ENCODE data around the gene IFNGR1. TPM values are rescaled to one million over a fixed set of nuclear protein-coding genes. Genes with fewer than 3 reads are reported as not detected.

The IFNGR1 gene
- total RNA-seq, 1 experiment from 2014 or later, result 94.4 TPM

DNA sequence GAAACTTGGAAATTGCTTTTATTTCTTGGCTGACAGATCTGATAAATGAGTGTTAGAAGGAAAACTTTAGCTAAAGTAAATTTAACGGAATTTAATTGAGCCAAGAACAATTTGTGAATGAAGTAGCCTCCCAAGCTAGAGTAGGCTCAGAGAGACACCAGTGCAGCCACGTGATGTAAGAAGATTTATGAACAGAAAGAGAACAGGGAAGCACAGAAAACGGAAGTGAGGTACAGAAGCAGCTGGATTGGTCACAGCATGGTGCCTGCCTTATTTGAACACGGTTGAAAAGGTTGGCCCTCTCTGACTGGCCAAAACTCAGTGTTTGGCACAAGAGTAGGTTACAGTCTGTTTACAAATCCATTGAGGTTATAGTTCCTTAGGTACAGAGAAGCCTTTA, 29.5 kb upstream of the IFNGR1 start:
- Histone ChIP-seq H3K27me3 (replicated peaks) (no peaks in the 10 kb centered on the region), H3K4me1 (replicated peaks) (no peaks in the 10 kb centered on the region), H3K4me3 (no peak overlapping the region), H3K9me3 (replicated peaks) (no peaks in the 10 kb centered on the region; the same call in 1 of the 2 replicates), H3K27ac (no peak overlapping the region), H3K36me3 (no peaks in the 10 kb centered on the region)
- no peak for DNase-seq (ENCODE audit: low read depth in 1 of 2, low spot score in 2 of 2)

DNA sequence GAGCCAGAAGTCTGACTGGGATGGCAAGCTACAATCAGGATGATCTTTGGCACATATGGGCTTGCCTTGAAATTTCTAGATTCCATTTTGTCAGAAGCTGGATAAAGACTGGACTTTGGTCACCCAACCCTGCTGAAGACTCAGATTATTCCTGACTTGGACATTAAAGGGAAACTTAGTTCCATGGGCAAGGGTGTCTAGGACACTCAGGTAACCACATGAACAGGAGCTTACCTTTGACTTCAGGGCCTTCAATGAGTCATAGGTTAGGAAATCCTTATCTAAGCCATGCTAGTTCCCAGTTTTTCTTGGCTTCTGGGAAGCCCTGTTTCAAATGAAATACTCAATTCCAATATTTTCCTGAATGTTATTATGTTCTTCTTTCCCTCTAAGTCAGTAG, 28.5 kb upstream of the IFNGR1 start:
- no peaks in the 10 kb centered on the region for H3K36me3 ChIP-seq
- H3K27ac ChIP-seq, result no peak overlapping the region
- no peak for DNase-seq (ENCODE audit: low read depth in 1 of 2, low spot score in 2 of 2)

DNA sequence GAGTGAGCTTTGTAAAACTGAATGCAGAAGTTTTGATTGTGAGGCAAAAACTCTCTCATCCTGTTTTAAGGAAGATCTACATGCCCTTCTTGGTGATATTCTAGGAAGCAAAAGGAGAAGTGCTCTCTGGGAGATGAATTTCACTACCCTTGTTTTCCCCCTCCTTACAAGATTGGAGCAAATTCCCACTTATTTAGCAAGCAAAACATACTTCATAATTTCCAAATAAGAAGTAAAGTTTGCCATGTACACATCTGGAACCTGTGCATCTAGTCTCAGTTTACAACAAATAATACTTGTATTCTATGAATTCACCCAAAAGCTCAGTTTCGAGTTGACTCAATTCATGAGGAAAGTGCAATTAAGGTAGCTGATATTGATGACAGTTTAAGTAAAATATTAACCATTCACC, 27.6 kb upstream of the IFNGR1 start:
- H3K4me3 ChIP-seq, result no peak overlapping the region
- no peaks in the 10 kb centered on the region for H3K36me3 ChIP-seq
- H3K27me3 ChIP-seq (replicated peaks), result no peaks in the 10 kb centered on the region
- no peak overlapping the region for H3K27ac ChIP-seq
- H3K4me1 ChIP-seq (replicated peaks), result peaks cover 7% of the 10 kb centered on the region
- no peaks in the 10 kb centered on the region; the same call in 1 of the 2 replicates for H3K9me3 ChIP-seq (replicated peaks)
- no peak for DNase-seq (ENCODE audit: low read depth in 1 of 2, low spot score in 2 of 2)

More for the DNA sequence above, 28.5 kb upstream of the IFNGR1 start:
- Histone ChIP-seq H3K4me1 (replicated peaks) (no peaks in the 10 kb centered on the region), H3K4me3 (no peak overlapping the region), H3K27me3 (replicated peaks) (no peaks in the 10 kb centered on the region), H3K9me3 (replicated peaks) (no peaks in the 10 kb centered on the region; the same call in 1 of the 2 replicates)

DNA sequence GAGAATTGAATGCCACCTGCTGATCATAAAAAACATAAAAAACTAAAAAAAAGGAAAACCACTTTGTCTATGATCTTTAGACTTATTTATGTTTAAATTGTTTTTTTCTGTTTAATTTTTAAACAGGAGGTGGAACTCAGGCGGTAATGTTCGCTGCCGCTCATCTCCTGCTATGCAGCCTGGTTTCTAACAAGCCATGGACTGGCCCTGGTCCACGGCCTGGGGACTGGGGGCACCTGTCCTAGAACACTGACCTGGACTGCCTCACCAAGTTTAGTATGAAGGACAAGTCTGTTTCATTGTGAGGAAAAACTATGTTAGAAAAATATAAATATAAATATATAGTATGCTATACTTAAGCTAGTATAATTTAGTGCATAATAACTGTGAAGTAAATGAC, 27.0 kb upstream of the IFNGR1 start:
- Histone ChIP-seq H3K27me3 (replicated peaks) (no peaks in the 10 kb centered on the region), H3K4me1 (replicated peaks) (peaks cover 11% of the 10 kb centered on the region), H3K9me3 (replicated peaks) (no peaks in the 10 kb centered on the region; the same call in 1 of the 2 replicates), H3K27ac (no peak overlapping the region), H3K36me3 (no peaks in the 10 kb centered on the region), H3K4me3 (no peak overlapping the region)
- DNase-seq (ENCODE audit: low read depth in 1 of 2, low spot score in 2 of 2), result no peak

DNA sequence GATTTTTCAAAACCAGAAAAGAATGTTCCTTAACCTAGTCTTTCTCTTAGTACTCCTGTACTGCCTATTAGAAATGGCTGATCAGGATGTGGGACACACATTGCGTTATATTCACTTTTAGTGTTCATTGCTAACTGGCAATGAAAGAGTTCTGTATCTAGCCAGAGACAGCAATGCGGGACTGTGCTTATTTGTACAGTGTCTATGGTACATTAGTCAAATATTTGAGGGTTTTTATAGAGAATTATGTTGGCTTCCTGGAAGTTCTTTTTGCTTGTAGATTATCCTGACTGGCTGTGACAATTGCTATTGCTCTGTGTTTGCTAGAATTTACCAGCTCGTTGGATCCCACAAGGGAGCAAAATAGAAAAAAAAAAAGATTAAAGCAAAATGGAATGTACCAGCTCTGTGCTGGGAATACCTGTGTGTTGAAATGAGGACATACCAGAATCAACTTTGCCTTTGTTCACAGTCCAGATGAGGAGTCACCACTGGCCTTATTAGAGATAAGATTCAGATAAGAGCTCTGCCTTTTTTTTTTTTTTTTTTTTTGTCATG, 22.4 kb upstream of the IFNGR1 start:
- peak; percentile 52 to 86 for DNase-seq (ENCODE audit: low read depth in 1 of 2, low spot score in 2 of 2)
- Histone ChIP-seq H3K4me3 (no peak overlapping the region), H3K36me3 (no peaks in the 10 kb centered on the region), H3K9me3 (replicated peaks) (no peaks in the 10 kb centered on the region), H3K27me3 (replicated peaks) (no peaks in the 10 kb centered on the region), H3K4me1 (replicated peaks) (peaks cover 55% of the 10 kb centered on the region), H3K27ac (peak overlapping the region; percentile 64)

DNA sequence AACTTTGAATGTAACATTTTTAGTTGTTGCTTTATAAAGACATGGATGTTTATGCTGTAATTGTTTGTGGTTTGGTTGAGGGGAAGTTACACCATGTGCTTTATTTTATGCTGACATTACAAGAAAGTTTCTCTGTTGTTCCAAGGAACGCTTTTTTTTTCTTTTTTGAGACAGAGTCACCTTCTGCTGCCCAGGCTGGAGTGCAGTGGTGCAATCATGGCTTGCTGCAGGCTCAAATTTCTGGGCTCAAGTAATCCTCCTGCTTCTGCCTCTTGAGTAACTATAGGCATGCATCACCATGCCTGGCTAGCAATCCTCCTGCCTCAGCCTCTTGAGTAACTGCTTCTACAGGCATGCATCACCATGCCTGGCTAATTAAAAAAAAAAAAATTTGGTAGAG, 21.0 kb upstream of the IFNGR1 start:
- no peaks in the 10 kb centered on the region for H3K27me3 ChIP-seq (replicated peaks)
- H3K36me3 ChIP-seq, result no peaks in the 10 kb centered on the region
- H3K4me1 ChIP-seq (replicated peaks), result peaks cover 59% of the 10 kb centered on the region
- H3K9me3 ChIP-seq (replicated peaks), result no peaks in the 10 kb centered on the region
- peak overlapping the region; percentile 64 for H3K27ac ChIP-seq
- H3K4me3 ChIP-seq, result no peak overlapping the region
- peak in 1 of 2 experiments; percentile 50 for DNase-seq (ENCODE audit: low read depth in 1 of 2, low spot score in 2 of 2)

DNA sequence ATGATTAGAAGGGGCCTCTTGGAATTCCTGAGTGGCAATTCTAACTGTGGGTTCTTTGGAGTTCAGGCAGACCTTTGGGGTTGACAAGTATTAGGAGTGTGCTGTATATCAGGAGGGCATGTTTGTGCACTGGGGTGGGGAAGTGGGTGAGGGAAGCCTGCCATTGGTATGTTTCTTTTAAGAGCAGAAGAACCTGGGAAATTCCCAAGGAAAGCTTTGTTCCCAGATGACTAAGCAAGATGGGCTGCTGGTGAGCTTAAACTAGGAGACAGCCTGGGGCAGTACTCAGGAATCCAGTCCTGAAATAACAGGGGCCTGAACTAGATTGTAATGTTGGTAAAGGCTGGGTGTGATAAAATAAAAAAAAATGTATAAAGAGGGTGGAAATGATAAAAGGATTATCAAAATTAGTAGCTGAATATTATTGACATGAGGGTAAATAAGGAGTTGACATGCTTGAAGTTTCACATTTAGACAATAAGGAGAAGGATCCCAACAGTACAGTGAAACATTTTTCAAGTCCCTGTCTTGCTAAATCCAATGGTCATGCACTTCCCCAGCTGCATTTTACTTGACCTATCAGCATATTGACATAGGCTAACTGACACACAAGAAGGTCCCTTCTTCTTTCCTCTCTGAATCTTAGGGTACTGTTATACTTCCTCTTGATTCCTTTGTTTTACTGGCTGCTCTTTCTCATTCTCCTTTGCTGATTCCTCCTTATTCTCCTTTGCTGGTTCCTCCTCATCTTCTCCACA, 18.4 kb upstream of the IFNGR1 start:
- peaks cover 78% of the 10 kb centered on the region for H3K4me1 ChIP-seq (replicated peaks)

DNA sequence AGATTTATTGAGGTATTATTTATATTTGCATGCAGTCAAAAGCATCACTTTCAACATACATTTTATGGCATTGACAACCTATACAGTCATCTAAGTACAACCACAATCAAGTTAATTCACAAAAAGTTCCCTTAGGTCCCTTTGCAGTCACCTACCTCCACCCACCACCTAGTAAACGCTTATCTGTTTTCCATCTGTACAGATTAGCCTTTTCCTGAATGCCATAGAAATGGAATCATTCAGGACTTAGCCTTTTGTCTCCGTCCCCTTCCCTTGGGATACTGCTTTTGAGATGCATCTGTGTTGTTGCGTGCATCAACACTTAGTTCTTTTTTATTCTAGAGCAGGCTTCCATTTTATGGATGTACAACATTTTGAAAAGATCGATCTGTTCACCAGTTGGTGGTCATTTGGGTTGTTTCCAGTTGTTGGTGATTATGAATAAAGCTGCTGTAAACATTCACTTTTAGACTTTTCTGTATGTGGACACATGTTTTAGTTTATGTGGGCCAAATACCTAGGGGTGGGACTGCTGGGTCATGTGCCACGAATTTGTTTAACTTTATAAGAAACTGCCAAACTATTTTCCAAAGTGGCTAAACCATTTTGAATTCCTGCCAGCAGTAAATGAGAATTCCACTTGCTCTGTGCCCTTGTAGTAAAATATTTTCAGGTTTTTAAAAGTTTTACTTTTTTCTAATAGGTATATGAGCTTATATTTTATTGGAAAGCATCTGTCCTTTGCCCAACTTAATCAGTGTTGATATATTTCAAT, 17.6 kb upstream of the IFNGR1 start:
- no peak for DNase-seq (ENCODE audit: low read depth in 1 of 2, low spot score in 2 of 2)
- no peaks in the 10 kb centered on the region for H3K9me3 ChIP-seq (replicated peaks)
- no peaks in the 10 kb centered on the region for H3K27me3 ChIP-seq (replicated peaks)
- peak overlapping the region; percentile 95 for H3K27ac ChIP-seq
- no peaks in the 10 kb centered on the region for H3K36me3 ChIP-seq
- no peak overlapping the region for H3K4me3 ChIP-seq
- H3K4me1 ChIP-seq (replicated peaks), result peaks cover 71% of the 10 kb centered on the region

More for the DNA sequence above, 18.4 kb upstream of the IFNGR1 start:
- DNase-seq (ENCODE audit: low read depth in 1 of 2, low spot score in 2 of 2), result peak; percentile 89 to 91
- Histone ChIP-seq H3K36me3 (no peaks in the 10 kb centered on the region), H3K27ac (peak overlapping the region; percentile 95), H3K9me3 (replicated peaks) (no peaks in the 10 kb centered on the region), H3K4me3 (no peak overlapping the region), H3K27me3 (replicated peaks) (no peaks in the 10 kb centered on the region)

DNA sequence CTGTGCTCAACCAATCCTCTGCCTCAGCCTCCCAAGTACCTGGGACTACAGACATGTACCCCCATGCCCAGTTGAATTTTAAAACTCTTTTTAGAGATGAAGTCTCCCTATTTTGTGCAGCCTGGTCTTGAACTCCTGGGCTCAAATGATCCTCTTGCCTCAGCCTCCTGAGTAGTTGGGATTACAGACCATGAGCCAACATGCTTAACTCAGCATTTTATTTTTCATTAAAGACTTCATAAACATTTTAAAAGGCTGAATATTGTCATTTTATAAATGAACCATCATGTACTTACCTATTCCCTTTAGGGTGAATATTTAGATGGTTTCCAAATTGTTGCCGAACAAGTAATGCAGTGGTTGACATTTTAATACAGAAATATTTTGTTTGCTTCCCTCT, 16.5 kb upstream of the IFNGR1 start:
- H3K4me1 ChIP-seq (replicated peaks), result peaks cover 62% of the 10 kb centered on the region
- H3K9me3 ChIP-seq (replicated peaks), result no peaks in the 10 kb centered on the region
- no peak for DNase-seq (ENCODE audit: low read depth in 1 of 2, low spot score in 2 of 2)
- H3K36me3 ChIP-seq, result no peaks in the 10 kb centered on the region
- no peak overlapping the region for H3K4me3 ChIP-seq
- H3K27me3 ChIP-seq (replicated peaks), result no peaks in the 10 kb centered on the region
- H3K27ac ChIP-seq, result peak overlapping the region; percentile 8; the same call in 1 of the 2 replicates

DNA sequence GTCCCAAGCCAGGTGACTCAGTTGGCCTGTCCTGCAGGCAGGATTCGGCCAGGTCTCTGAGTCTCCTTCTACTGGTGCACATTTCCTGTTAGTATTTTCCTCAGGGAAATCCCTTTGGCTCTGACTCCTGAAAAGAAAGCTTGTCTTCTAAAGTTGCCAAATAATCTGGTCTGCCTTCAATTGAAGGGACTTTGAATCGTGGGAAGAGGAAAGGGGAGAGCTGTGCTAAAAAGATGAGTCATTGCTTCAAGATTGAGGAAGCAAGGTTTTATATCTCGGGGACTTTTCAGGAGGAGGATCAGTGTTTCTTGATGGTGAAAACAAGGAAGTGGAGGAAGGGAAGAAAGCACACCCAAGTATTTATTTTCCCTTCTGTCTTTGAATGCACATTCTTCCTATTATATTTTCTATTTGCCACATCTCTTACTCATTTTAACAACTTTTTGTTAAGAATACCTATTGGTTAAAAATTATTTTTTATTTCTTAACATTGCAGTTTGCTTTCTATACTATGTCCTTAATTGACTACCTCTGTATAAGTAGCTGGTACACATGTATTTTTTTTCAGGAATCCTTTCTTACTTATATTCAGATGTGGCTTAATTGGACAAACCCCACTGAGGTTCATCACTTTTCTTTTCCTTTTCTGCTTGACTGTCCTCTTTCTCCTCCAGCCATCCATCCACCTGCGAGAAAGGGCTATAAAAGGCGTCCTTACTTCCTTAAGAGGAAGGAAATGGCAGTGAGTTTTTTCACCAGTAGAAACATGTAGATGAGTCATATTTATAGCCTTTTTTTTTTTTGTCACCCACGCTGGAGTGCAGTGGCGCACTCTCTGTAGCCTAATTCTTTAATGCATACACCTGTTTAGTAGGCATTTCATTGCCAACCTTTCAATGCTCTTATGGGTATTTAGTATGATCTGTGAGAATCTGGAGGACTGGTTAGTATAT, 15.0 kb upstream of the IFNGR1 start:
- Histone ChIP-seq H3K4me3 (no peak overlapping the region), H3K9me3 (replicated peaks) (no peaks in the 10 kb centered on the region), H3K27me3 (replicated peaks) (no peaks in the 10 kb centered on the region), H3K27ac (peak overlapping the region; percentile 80), H3K4me1 (replicated peaks) (peaks cover 49% of the 10 kb centered on the region), H3K36me3 (no peaks in the 10 kb centered on the region)
- DNase-seq (ENCODE audit: low read depth in 1 of 2, low spot score in 2 of 2), result peak in 1 of 2 experiments; percentile 89

DNA sequence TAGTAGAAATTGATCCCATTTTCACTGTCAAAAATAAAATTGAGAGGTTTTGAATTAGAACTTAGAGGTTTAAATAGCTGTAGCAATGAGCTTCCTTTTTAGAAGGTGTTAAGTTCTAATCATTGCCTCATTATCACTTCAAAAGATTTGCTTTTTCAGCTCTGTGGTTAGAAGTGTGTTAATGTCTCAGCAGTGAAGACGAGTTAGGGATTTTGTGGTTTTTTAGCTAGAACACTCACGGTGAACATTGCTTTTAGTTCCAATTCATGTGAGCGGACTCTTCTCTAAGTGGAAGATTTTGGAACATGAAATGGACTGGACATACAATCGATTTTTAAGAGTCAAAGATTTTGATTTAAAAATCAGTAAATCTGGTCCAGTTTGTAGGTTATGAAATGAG, 12.7 kb upstream of the IFNGR1 start:
- Histone ChIP-seq H3K27ac (no peak overlapping the region), H3K4me3 (no peak overlapping the region), H3K4me1 (replicated peaks) (peaks cover 26% of the 10 kb centered on the region), H3K9me3 (replicated peaks) (no peaks in the 10 kb centered on the region), H3K27me3 (replicated peaks) (no peaks in the 10 kb centered on the region), H3K36me3 (no peaks in the 10 kb centered on the region)
- DNase-seq (ENCODE audit: low read depth in 1 of 2, low spot score in 2 of 2), result no peak

DNA sequence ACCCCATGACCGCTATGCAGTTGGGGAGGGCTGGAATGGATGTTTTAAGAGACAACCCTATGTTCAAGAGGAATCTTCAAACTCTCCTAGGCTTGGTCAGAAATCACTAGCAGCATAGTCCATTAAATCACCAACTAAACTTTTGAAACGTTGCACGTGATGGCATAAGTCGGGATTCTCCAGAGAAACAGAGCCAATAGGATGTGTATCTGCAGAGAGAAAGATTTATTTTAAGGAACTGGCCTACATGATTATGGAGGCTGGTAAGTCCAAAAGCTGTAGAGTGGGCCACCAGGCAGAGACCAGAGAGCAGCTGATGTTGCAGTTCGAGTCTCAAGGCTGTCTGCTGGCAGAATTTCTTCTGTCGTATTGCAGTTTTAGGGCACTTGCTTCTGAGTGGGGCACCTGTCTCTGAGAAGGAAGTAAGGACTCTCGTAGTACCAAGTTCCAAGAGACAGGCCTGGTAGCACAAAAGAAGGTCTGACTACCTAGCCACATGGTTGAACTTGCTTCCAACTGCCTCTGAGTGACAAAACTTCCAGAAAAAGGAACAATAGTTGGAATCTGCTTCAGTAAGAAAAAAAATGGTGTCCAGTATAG, 11.9 kb upstream of the IFNGR1 start:
- H3K9me3 ChIP-seq (replicated peaks), result no peaks in the 10 kb centered on the region

DNA sequence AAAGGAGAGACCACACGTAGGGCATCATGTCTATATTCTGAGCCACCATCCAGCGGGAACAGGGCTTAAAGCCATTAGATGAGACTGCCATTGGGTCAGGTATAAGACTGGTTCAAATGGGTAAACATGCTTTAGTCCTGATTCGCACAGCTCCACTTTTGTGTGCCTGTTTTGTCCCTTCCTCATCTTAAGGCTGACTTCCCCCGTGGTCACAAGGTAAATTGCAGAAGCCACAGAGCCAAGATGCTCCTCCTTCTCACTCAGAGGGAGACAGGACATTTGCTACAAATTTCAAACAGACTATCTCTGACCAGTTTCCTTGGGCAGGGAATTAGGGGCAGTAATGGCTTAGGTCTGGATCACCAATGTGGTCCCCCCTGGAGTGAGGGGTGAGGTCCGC, 11.4 kb upstream of the IFNGR1 start:
- no peaks in the 10 kb centered on the region for H3K36me3 ChIP-seq
- H3K4me3 ChIP-seq, result no peak overlapping the region
- peaks cover 19% of the 10 kb centered on the region for H3K4me1 ChIP-seq (replicated peaks)
- H3K27ac ChIP-seq, result no peak overlapping the region
- no peaks in the 10 kb centered on the region for H3K9me3 ChIP-seq (replicated peaks)
- no peak for DNase-seq (ENCODE audit: low read depth in 1 of 2, low spot score in 2 of 2)
- H3K27me3 ChIP-seq (replicated peaks), result no peaks in the 10 kb centered on the region

More for the DNA sequence above, 11.9 kb upstream of the IFNGR1 start:
- Histone ChIP-seq H3K4me1 (replicated peaks) (peaks cover 19% of the 10 kb centered on the region), H3K27ac (no peak overlapping the region), H3K27me3 (replicated peaks) (no peaks in the 10 kb centered on the region), H3K36me3 (no peaks in the 10 kb centered on the region), H3K4me3 (no peak overlapping the region)
- DNase-seq (ENCODE audit: low read depth in 1 of 2, low spot score in 2 of 2), result no peak

Data from SJSA1 (cell line).